Measurements from ENCODE around the gene ADAMTS10. TPM values are rescaled to one million over a fixed set of nuclear protein-coding genes. Genes with fewer than 3 reads are reported as not detected.

ADAMTS10 gene
- total RNA-seq, 2 experiments from 2014 or later: not detected

GRCh38 chr19:8614455-8614854 lies 3.9 kb upstream of the ADAMTS10 start:
- Histone ChIP-seq H2AFZ (ENCODE audit: low read length) (no peak overlapping the region), H3K4me3 (ENCODE audit: low read depth, low read length, poor library complexity, severe bottlenecking) (no peak overlapping the region), H3K4me1 (ENCODE audit: insufficient read depth, low read length, poor library complexity, severe bottlenecking) (no peaks in the 10 kb centered on the region), H3K9me2 (ENCODE audit: insufficient read depth, low read length) (no peaks in the 10 kb centered on the region), H3K36me3 (ENCODE audit: insufficient read depth, low read length) (no peaks in the 10 kb centered on the region), H3K27ac (ENCODE audit: low read depth, low read length, poor library complexity, severe bottlenecking) (no peak overlapping the region), H3K4me2 (ENCODE audit: low read length) (no peak overlapping the region), H3K9me3 (ENCODE audit: low read length) (no peaks in the 10 kb centered on the region), H4K20me1 (ENCODE audit: insufficient read depth, low read length) (no peaks in the 10 kb centered on the region), H3K79me2 (ENCODE audit: insufficient read depth, low read depth, low read length) (no peaks in the 10 kb centered on the region)
- ChIA-PET POLR2A (interaction anchor here (0.6 kb wide), 1 partner anchor 8 kb away, joined by 3 read pairs; no protein-coding TSS in a partner anchor), CTCF (ENCODE audit: unreplicated experiment) (no interaction called here)
- TF ChIP-seq EZH2phosphoT487 (IDR thresholded peaks at IDR 0.05; ENCODE audit: borderline replicate concordance, low read depth, low read length): no peak
- TF ChIP-seq CTCF (conservative IDR thresholded peaks at IDR 0.05; ENCODE audit: low read length): no peak
- BruUV-seq (replicated peaks): no TSS peak
- DNase-seq (ENCODE audit: low spot score): no peak
- intact Hi-C loops (cut with micrococcal nuclease; ENCODE audit: unreplicated experiment): no loop called here

GRCh38 chr19:8612807-8613171 lies 2.3 kb upstream of the ADAMTS10 start:
- Histone ChIP-seq H4K20me1 (ENCODE audit: insufficient read depth, low read length) (no peaks in the 10 kb centered on the region), H3K79me2 (ENCODE audit: insufficient read depth, low read depth, low read length) (no peaks in the 10 kb centered on the region), H3K4me2 (ENCODE audit: low read length) (no peak overlapping the region), H3K27ac (ENCODE audit: low read depth, low read length, poor library complexity, severe bottlenecking) (no peak overlapping the region), H2AFZ (ENCODE audit: low read length) (no peak overlapping the region), H3K36me3 (ENCODE audit: insufficient read depth, low read length) (no peaks in the 10 kb centered on the region), H3K4me3 (ENCODE audit: low read depth, low read length, poor library complexity, severe bottlenecking) (no peak overlapping the region), H3K4me1 (ENCODE audit: insufficient read depth, low read length, poor library complexity, severe bottlenecking) (no peaks in the 10 kb centered on the region), H3K9me2 (ENCODE audit: insufficient read depth, low read length) (no peaks in the 10 kb centered on the region), H3K9me3 (ENCODE audit: low read length) (no peaks in the 10 kb centered on the region)
- no TSS peak for BruUV-seq (replicated peaks)
- intact Hi-C loops (cut with micrococcal nuclease; ENCODE audit: unreplicated experiment): no loop called here
- CTCF ChIA-PET (ENCODE audit: unreplicated experiment): no interaction called here
- DNase-seq (ENCODE audit: low spot score): no peak
- TF ChIP-seq CTCF (conservative IDR thresholded peaks at IDR 0.05; ENCODE audit: low read length) (no peak), EZH2phosphoT487 (IDR thresholded peaks at IDR 0.05; ENCODE audit: borderline replicate concordance, low read depth, low read length) (no peak)
- POLR2A ChIA-PET: no interaction called here

GRCh38 chr19:8611877-8612806 lies 1.6 kb upstream of the ADAMTS10 start:
- H3K9me3 ChIP-seq (ENCODE audit: low read length): no peaks in the 10 kb centered on the region
- no peaks in the 10 kb centered on the region for H3K36me3 ChIP-seq (ENCODE audit: insufficient read depth, low read length)
- H3K4me2 ChIP-seq (ENCODE audit: low read length): no peak overlapping the region
- POLR2A ChIA-PET: no interaction called here
- TF ChIP-seq EZH2phosphoT487 (IDR thresholded peaks at IDR 0.05; ENCODE audit: borderline replicate concordance, low read depth, low read length): no peak
- no peak for TF ChIP-seq CTCF (conservative IDR thresholded peaks at IDR 0.05; ENCODE audit: low read length)
- H4K20me1 ChIP-seq (ENCODE audit: insufficient read depth, low read length): no peaks in the 10 kb centered on the region
- no peak for DNase-seq (ENCODE audit: low spot score)
- no peaks in the 10 kb centered on the region for H3K4me1 ChIP-seq (ENCODE audit: insufficient read depth, low read length, poor library complexity, severe bottlenecking)
- no peaks in the 10 kb centered on the region for H3K9me2 ChIP-seq (ENCODE audit: insufficient read depth, low read length)
- H2AFZ ChIP-seq (ENCODE audit: low read length): no peak overlapping the region
- no peaks in the 10 kb centered on the region for H3K79me2 ChIP-seq (ENCODE audit: insufficient read depth, low read depth, low read length)
- H3K27ac ChIP-seq (ENCODE audit: low read depth, low read length, poor library complexity, severe bottlenecking): no peak overlapping the region
- H3K4me3 ChIP-seq (ENCODE audit: low read depth, low read length, poor library complexity, severe bottlenecking): no peak overlapping the region
- CTCF ChIA-PET (ENCODE audit: unreplicated experiment): no interaction called here
- no TSS peak for BruUV-seq (replicated peaks)
- intact Hi-C loops (cut with micrococcal nuclease; ENCODE audit: unreplicated experiment): no loop called here

All from OCI-LY7 (cell line).